Tibial nerve (tissue), 4 donors: ENCODE data around the gene SLC44A2.

Experiments used
- EP300 ChIP-seq, 2 donors: sonication (generic); formaldehyde crosslinking; IDR thresholded peaks; one replicate each; pipeline ENCODE4 v1.6.1; 2017; ENCODE audit warnings: antibody characterized with exemption in 2 of 2, mild to moderate bottlenecking in 1 of 2
- POLR2A ChIP-seq, 2 donors: fragments of 450-650 bp; IDR thresholded peaks; one replicate each; pipeline ENCODE4 v1.6.1; 2017; ENCODE audit warnings: antibody characterized with exemption in 2 of 2, mild to moderate bottlenecking in 2 of 2, moderate library complexity in 2 of 2
- TF ChIP-seq, protein P1 (sequence below), 5 experiments: fragments of 200-600 bp in 3 of 5; fragments of 450-650 bp in 2 of 5; sonication (generic) in 3 of 5; IDR thresholded peaks; one replicate each; pipeline ENCODE4 v1.5.1; 2016 to 2019; ENCODE audit warnings: antibody characterized with exemption in 5 of 5, mild to moderate bottlenecking in 3 of 5, moderate library complexity in 2 of 5

DNA sequence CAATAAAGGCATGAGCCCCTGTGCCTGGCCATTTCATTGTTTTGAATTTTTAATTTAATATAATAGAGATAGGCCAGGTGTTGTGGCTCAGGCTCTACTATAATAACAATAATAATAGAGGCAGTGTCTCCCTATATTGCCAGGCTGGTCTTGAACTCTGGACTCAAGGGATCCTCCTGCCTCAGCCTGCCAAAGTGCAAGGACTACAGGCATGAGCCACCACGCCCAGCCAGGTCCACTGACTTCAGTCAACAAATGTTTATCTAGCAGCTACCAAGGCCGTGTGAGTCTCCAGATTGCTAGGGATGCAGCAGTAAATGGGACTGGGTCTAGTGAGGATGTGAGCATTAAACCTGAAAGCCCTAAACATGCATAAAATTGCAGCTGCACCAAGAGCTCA lies 15.0 kb downstream of the SLC44A2 start:
- TF ChIP-seq POLR2A (IDR thresholded peaks at IDR 0.05) (no peak), EP300 (IDR thresholded peaks at IDR 0.05) (no peak)
- TF ChIP-seq, protein P1, sequence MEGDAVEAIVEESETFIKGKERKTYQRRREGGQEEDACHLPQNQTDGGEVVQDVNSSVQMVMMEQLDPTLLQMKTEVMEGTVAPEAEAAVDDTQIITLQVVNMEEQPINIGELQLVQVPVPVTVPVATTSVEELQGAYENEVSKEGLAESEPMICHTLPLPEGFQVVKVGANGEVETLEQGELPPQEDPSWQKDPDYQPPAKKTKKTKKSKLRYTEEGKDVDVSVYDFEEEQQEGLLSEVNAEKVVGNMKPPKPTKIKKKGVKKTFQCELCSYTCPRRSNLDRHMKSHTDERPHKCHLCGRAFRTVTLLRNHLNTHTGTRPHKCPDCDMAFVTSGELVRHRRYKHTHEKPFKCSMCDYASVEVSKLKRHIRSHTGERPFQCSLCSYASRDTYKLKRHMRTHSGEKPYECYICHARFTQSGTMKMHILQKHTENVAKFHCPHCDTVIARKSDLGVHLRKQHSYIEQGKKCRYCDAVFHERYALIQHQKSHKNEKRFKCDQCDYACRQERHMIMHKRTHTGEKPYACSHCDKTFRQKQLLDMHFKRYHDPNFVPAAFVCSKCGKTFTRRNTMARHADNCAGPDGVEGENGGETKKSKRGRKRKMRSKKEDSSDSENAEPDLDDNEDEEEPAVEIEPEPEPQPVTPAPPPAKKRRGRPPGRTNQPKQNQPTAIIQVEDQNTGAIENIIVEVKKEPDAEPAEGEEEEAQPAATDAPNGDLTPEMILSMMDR (IDR thresholded peaks at IDR 0.05) = no peak
